IMR-90 (cell line): ENCODE measurements around the gene HCN2. TPM values are rescaled to one million over a fixed set of nuclear protein-coding genes. Genes with fewer than 3 reads are reported as not detected.

Experiments used
- polyA plus RNA-seq, 3 experiments: library from polyadenylated mRNA; depleted of rRNA; stranded (reverse); fragments of >200 nt; gene quantifications; 2 replicates each; pipeline ENCODE4 v1.2.3, GENCODE V29; 2012; ENCODE audit warnings: low replicate concordance in 1 of 3
- total RNA-seq: library from RNA; depleted of rRNA; stranded (reverse); fragments of >200 nt; gene quantifications from 2 replicates; pipeline ENCODE4 v1.2.3, GENCODE V29; 2012; rRNA removed

The HCN2 gene
- total and polyA plus RNA-seq, 2 of the 4 experiments (the other 2 are of a cell fraction) = 0.72 to 2.6 TPM

Other genes starting within 250 kb of the HCN2 start
- 11.4 and 28.0 TPM in 2 replicates for gene MIER2, start 245.1 kb upstream of the HCN2 start, total RNA-seq
- 28.4 and 32.3 TPM in 2 replicates for gene MIER2, start 245.1 kb upstream of the HCN2 start, polyA plus RNA-seq (2012; rRNA removed)
- gene C2CD4C, start 180.7 kb upstream of the HCN2 start, total RNA-seq = under 0.01 TPM in 2 replicates
- gene C2CD4C, start 180.7 kb upstream of the HCN2 start, polyA plus RNA-seq (2012; rRNA removed) = 0.07 and 0.09 TPM in 2 replicates
- gene SHC2, start 128.8 kb upstream of the HCN2 start, total RNA-seq = under 0.01 TPM in 1 of 2 replicates, not detected in the other
- 0.68 and 0.72 TPM in 2 replicates for gene SHC2, start 128.8 kb upstream of the HCN2 start, polyA plus RNA-seq (2012; rRNA removed)
- gene MADCAM1, start 93.4 kb upstream of the HCN2 start, total RNA-seq = not detected in 2 replicates
- 0.24 and 0.26 TPM in 2 replicates for gene MADCAM1, start 93.4 kb upstream of the HCN2 start, polyA plus RNA-seq (2012; rRNA removed)
- 2.7 and 4.2 TPM in 2 replicates for gene TPGS1, start 82.4 kb upstream of the HCN2 start, total RNA-seq
- 6.3 and 13.9 TPM in 2 replicates for gene TPGS1, start 82.4 kb upstream of the HCN2 start, polyA plus RNA-seq (2012; rRNA removed)
- gene CDC34, start 58.1 kb upstream of the HCN2 start, total RNA-seq = 35.7 and 39.2 TPM in 2 replicates
- 68.9 and 80.8 TPM in 2 replicates for gene CDC34, start 58.1 kb upstream of the HCN2 start, polyA plus RNA-seq (2012; rRNA removed)
- not detected in 2 replicates for gene GZMM, start 45.8 kb upstream of the HCN2 start, total RNA-seq
- gene GZMM, start 45.8 kb upstream of the HCN2 start, polyA plus RNA-seq (2012; rRNA removed) = 0.11 and 0.24 TPM in 2 replicates
- gene BSG, start 17.3 kb upstream of the HCN2 start, total RNA-seq = 129 and 130 TPM in 2 replicates
- gene BSG, start 17.3 kb upstream of the HCN2 start, polyA plus RNA-seq (2012; rRNA removed) = 698 and 994 TPM in 2 replicates
- 9.9 and 10.3 TPM in 2 replicates for gene POLRMT, start 43.7 kb downstream of the HCN2 start, total RNA-seq
- 29.6 and 44.6 TPM in 2 replicates for gene POLRMT, start 43.7 kb downstream of the HCN2 start, polyA plus RNA-seq (2012; rRNA removed)
- gene FGF22, start 50.0 kb downstream of the HCN2 start, total RNA-seq = not detected in 2 replicates
- 0.14 and 0.24 TPM in 2 replicates for gene FGF22, start 50.0 kb downstream of the HCN2 start, polyA plus RNA-seq (2012; rRNA removed)
- 7.0 and 8.6 TPM in 2 replicates for gene RNF126, start 73.3 kb downstream of the HCN2 start, total RNA-seq
- 25.8 and 27.4 TPM in 2 replicates for gene RNF126, start 73.3 kb downstream of the HCN2 start, polyA plus RNA-seq (2012; rRNA removed)
- gene FSTL3, start 86.5 kb downstream of the HCN2 start, total RNA-seq = 32.3 and 39.4 TPM in 2 replicates
- gene FSTL3, start 86.5 kb downstream of the HCN2 start, polyA plus RNA-seq (2012; rRNA removed) = 76.9 and 107 TPM in 2 replicates
- not detected in 2 replicates for gene PRSS57, start 105.6 kb downstream of the HCN2 start, total RNA-seq
- not detected in 2 replicates for gene PRSS57, start 105.6 kb downstream of the HCN2 start, polyA plus RNA-seq (2012; rRNA removed)
- gene PALM, start 119.1 kb downstream of the HCN2 start, total RNA-seq = 2.2 TPM in 2 replicates
- gene PALM, start 119.1 kb downstream of the HCN2 start, polyA plus RNA-seq (2012; rRNA removed) = 7.4 and 8.3 TPM in 2 replicates
- gene MISP, start 161.2 kb downstream of the HCN2 start, total RNA-seq = not detected in 2 replicates
- gene MISP, start 161.2 kb downstream of the HCN2 start, polyA plus RNA-seq (2012; rRNA removed) = 0.03 TPM in 1 of 2 replicates, not detected in the other
- 95.5 and 146 TPM in 2 replicates for gene PTBP1, start 207.6 kb downstream of the HCN2 start, total RNA-seq
- gene PTBP1, start 207.6 kb downstream of the HCN2 start, polyA plus RNA-seq (2012; rRNA removed) = 269 and 483 TPM in 2 replicates
- gene PLPPR3, start 232.1 kb downstream of the HCN2 start, total RNA-seq = 0.36 and 0.56 TPM in 2 replicates
- 1.2 and 2.0 TPM in 2 replicates for gene PLPPR3, start 232.1 kb downstream of the HCN2 start, polyA plus RNA-seq (2012; rRNA removed)
- gene AZU1, start 238.0 kb downstream of the HCN2 start, total RNA-seq = not detected in 2 replicates
- 0.12 TPM in 1 of 2 replicates, not detected in the other for gene AZU1, start 238.0 kb downstream of the HCN2 start, polyA plus RNA-seq (2012; rRNA removed)